Upper lobe of left lung (tissue), 6 donors: ENCODE results near the gene DISC1. TPM values are rescaled to one million over a fixed set of nuclear protein-coding genes. Genes with fewer than 3 reads are reported as not detected.

Experiments
- ATAC-seq, 2 donors: fragments of 200-7000 bp; cut with Tn5 transposase; one replicate each; pipeline ENCODE4 v1.9.1; 2022; ENCODE audit warnings: mild to moderate bottlenecking in 2 of 2, moderate library complexity in 2 of 2; ENCODE audit not compliant: low FRiP score in 2 of 2
- DNase-seq, 2 donors: peaks; one replicate each; pipeline ENCODE4 v3.0.0-alpha.2; 2019 to 2020
- H3K27ac ChIP-seq, 4 donors: fragments of 200-600 bp; sonication (generic); one replicate each; pipeline ENCODE4 v1.5.1; 2016 to 2019
- H3K27me3 ChIP-seq, 4 donors: fragments of 200-600 bp; sonication (generic); one replicate each; pipeline ENCODE4 v1.5.1; 2017 to 2019
- H3K36me3 ChIP-seq, 4 donors: fragments of 200-600 bp; sonication (generic); one replicate each; pipeline ENCODE4 v1.5.1; 2016 to 2019
- H3K4me1 ChIP-seq, 4 donors: fragments of 200-600 bp; sonication (generic); one replicate each; pipeline ENCODE4 v1.5.1; 2018 to 2019
- H3K4me3 ChIP-seq, 4 donors: fragments of 200-600 bp; sonication (generic); one replicate each; pipeline ENCODE4 v1.5.1; 2017 to 2019; ENCODE audit warnings: mild to moderate bottlenecking in 2 of 4, moderate library complexity in 1 of 4
- H3K9me3 ChIP-seq, 4 donors: fragments of 200-600 bp; sonication (generic); one replicate each; pipeline ENCODE4 v1.5.1; 2018 to 2019
- CTCF ChIP-seq, 6 experiments: fragments of 450-650 bp in 4 of 6; fragments of 200-600 bp in 2 of 6; sonication (generic) in 2 of 6; IDR thresholded peaks; one replicate each; pipeline ENCODE4 v1.5.1; 2016 to 2019; ENCODE audit warnings: antibody characterized with exemption in 6 of 6
- EP300 ChIP-seq, 4 donors: sonication (generic); formaldehyde crosslinking; IDR thresholded peaks; one replicate each; pipeline ENCODE4 v1.5.1; 2017; ENCODE audit warnings: antibody characterized with exemption in 4 of 4, control low read depth in 2 of 4
- POLR2A ChIP-seq, 4 donors: fragments of 450-650 bp; IDR thresholded peaks; one replicate each; pipeline ENCODE4 v1.5.1; 2016 to 2017; ENCODE audit warnings: antibody characterized with exemption in 4 of 4, mild to moderate bottlenecking in 2 of 4
- POLR2AphosphoS5 ChIP-seq, 2 donors: sonication (generic); formaldehyde crosslinking; IDR thresholded peaks; one replicate each; pipeline ENCODE4 v1.5.1; 2017; ENCODE audit warnings: antibody characterized with exemption in 2 of 2
- WGBS, 2 donors: methylation state at CpG; one replicate each; pipeline ENCODE4 v1.1.5; 2017 to 2018; 5-methylcytosine and 5-hydroxymethylcytosine counted together
- total RNA-seq, 6 donors: library from RNA; depleted of rRNA in 4 of 6; stranded (reverse); fragments of >200 nt in 4 of 6; gene quantifications; one replicate each; pipeline versions ENCODE4 v1.1.0 to v1.2.1, GENCODE V29; 2016 to 2021
- donor health status: DM: no; HTN: no; CAD: no; lungs with moderate emphysema.
- donor health status: DM: no; HTN: yes; CAD: no; lungs with severe emphysema.

Gene DISC1
- total RNA-seq, 6 donors from 2014 or later, result 6.1 to 16.8 (median 10.5) TPM

GRCh38 chr1:232033285-232033684, 406.7 kb downstream of the DISC1 start:
- Histone ChIP-seq H3K4me1 (no peaks in the 10 kb centered on the region), H3K9me3 (no peaks in the 10 kb centered on the region), H3K27ac (no peak overlapping the region), H3K4me3 (no peak overlapping the region), H3K36me3 (no peaks in the 10 kb centered on the region), H3K27me3 (no peaks in the 10 kb centered on the region)
- DNase-seq, result no peak
- TF ChIP-seq EP300 (IDR thresholded peaks at IDR 0.05) (no peak), POLR2A (IDR thresholded peaks at IDR 0.05) (no peak), POLR2AphosphoS5 (IDR thresholded peaks at IDR 0.05) (no peak), CTCF (IDR thresholded peaks at IDR 0.05) (no peak)
- no peak for ATAC-seq
- 90 to 92% methylated on average over 4 of the region's 4 CpGs for WGBS, 2 donors

- 100% methylated on average over 1 of the region's 1 CpG for WGBS, 2 donors
- Histone ChIP-seq H3K36me3 (no peaks in the 10 kb centered on the region), H3K9me3 (no peaks in the 10 kb centered on the region), H3K4me1 (no peaks in the 10 kb centered on the region), H3K27me3 (no peaks in the 10 kb centered on the region), H3K27ac (no peak overlapping the region), H3K4me3 (no peak overlapping the region)
- no peak for TF ChIP-seq POLR2A (IDR thresholded peaks at IDR 0.05)
- no peak for TF ChIP-seq CTCF (IDR thresholded peaks at IDR 0.05)
- TF ChIP-seq POLR2AphosphoS5 (IDR thresholded peaks at IDR 0.05), result no peak
- TF ChIP-seq EP300 (IDR thresholded peaks at IDR 0.05), result no peak
- ATAC-seq, result no peak
- DNase-seq, result no peak
Observed at GRCh38 chr1:232034556-232034955, 408.0 kb downstream of the DISC1 start.

- Histone ChIP-seq H3K27ac (no peak overlapping the region), H3K36me3 (no peaks in the 10 kb centered on the region), H3K4me1 (no peaks in the 10 kb centered on the region), H3K4me3 (no peak overlapping the region), H3K27me3 (no peaks in the 10 kb centered on the region), H3K9me3 (no peaks in the 10 kb centered on the region)
- WGBS, 2 donors, result 78 to 90% methylated on average over 14 to 15 of the region's 15 CpGs
- DNase-seq, result no peak
- ATAC-seq, result no peak
- TF ChIP-seq CTCF (IDR thresholded peaks at IDR 0.05) (no peak), POLR2A (IDR thresholded peaks at IDR 0.05) (no peak), EP300 (IDR thresholded peaks at IDR 0.05) (no peak), POLR2AphosphoS5 (IDR thresholded peaks at IDR 0.05) (no peak)
Observed at GRCh38 chr1:232036181-232036933, 409.8 kb downstream of the DISC1 start.

- 88% methylated on average over 1 of the region's 1 CpG for WGBS, 2 donors
- Histone ChIP-seq H3K4me3 (no peak overlapping the region), H3K27ac (no peak overlapping the region), H3K27me3 (no peaks in the 10 kb centered on the region), H3K36me3 (no peaks in the 10 kb centered on the region), H3K4me1 (no peaks in the 10 kb centered on the region), H3K9me3 (no peaks in the 10 kb centered on the region)
- peak; percentile 36 to 40 for ATAC-seq
- no peak for DNase-seq
- TF ChIP-seq POLR2A (IDR thresholded peaks at IDR 0.05) (no peak), EP300 (IDR thresholded peaks at IDR 0.05) (no peak), CTCF (IDR thresholded peaks at IDR 0.05) (no peak), POLR2AphosphoS5 (IDR thresholded peaks at IDR 0.05) (no peak)
Observed at GRCh38 chr1:232037774-232038388, 411.3 kb downstream of the DISC1 start.
